Osteocyte (in vitro differentiated cells): Measurements from ENCODE around the gene DCDC2C. TPM values are rescaled to one million over a fixed set of nuclear protein-coding genes. Genes with fewer than 3 reads are reported as not detected.

Experiments used
- DNase-seq: peaks from one replicate; pipeline ENCODE4 v3.0.0; 2021; ENCODE audit warnings: mixed read lengths; ENCODE audit not compliant: unreplicated experiment; ENCODE audit errors: extremely low spot score
- H3K27ac Mint-ChIP-seq: one replicate; pipeline ENCODE4 v1.8.0; 2021; ENCODE audit warnings: mild to moderate bottlenecking, mixed read lengths; ENCODE audit not compliant: unreplicated experiment
- H3K27me3 Mint-ChIP-seq: one replicate; pipeline ENCODE4 v1.8.0; 2021; ENCODE audit warnings: mixed read lengths; ENCODE audit not compliant: unreplicated experiment
- H3K36me3 Mint-ChIP-seq: one replicate; pipeline ENCODE4 v1.8.0; 2021; ENCODE audit warnings: mixed read lengths; ENCODE audit not compliant: unreplicated experiment
- H3K4me1 Mint-ChIP-seq: one replicate; pipeline ENCODE4 v1.8.0; 2021; ENCODE audit warnings: mixed read lengths; ENCODE audit not compliant: unreplicated experiment
- H3K4me3 Mint-ChIP-seq: one replicate; pipeline ENCODE4 v1.8.0; 2021; ENCODE audit warnings: mild to moderate bottlenecking, moderate library complexity, mixed read lengths; ENCODE audit not compliant: unreplicated experiment
- H3K9me3 Mint-ChIP-seq: one replicate; pipeline ENCODE4 v1.8.0; 2021; ENCODE audit warnings: mixed read lengths; ENCODE audit not compliant: unreplicated experiment
- CTCF ChIP-seq: fragments of 200-600 bp; sonication (generic); IDR thresholded peaks from 2 replicates; pipeline ENCODE4 v1.5.0; 2021; ENCODE audit warnings: antibody characterized with exemption, mild to moderate bottlenecking, moderate library complexity
- total RNA-seq: library from RNA; stranded (reverse); gene quantifications from 2 replicates; pipeline ENCODE4 v1.2.1, GENCODE V29; 2021

The DCDC2C gene
- total RNA-seq, 1 donor from 2014 or later: not detected

- H3K4me1 Mint-ChIP-seq: no peaks in the 10 kb centered on the region
- H3K9me3 Mint-ChIP-seq: no peaks in the 10 kb centered on the region
- no peak overlapping the region for H3K27ac Mint-ChIP-seq
- H3K27me3 Mint-ChIP-seq: no peaks in the 10 kb centered on the region
- H3K4me3 Mint-ChIP-seq: no peak overlapping the region
- no peak for TF ChIP-seq CTCF
- no peaks in the 10 kb centered on the region for H3K36me3 Mint-ChIP-seq
- DNase-seq: no peak
These were observed 164.1 kb downstream of the DCDC2C start for GRCh38 chr2:3867469-3867868.

GRCh38 chr2:3868012-3868805 lies 164.8 kb downstream of the DCDC2C start:
- no peaks in the 10 kb centered on the region for H3K9me3 Mint-ChIP-seq
- no peaks in the 10 kb centered on the region for H3K27me3 Mint-ChIP-seq
- H3K36me3 Mint-ChIP-seq: no peaks in the 10 kb centered on the region
- DNase-seq: no peak
- TF ChIP-seq CTCF: no peak
- no peak overlapping the region for H3K27ac Mint-ChIP-seq
- no peaks in the 10 kb centered on the region for H3K4me1 Mint-ChIP-seq
- no peak overlapping the region for H3K4me3 Mint-ChIP-seq

GRCh38 chr2:3870222-3870621 lies 166.8 kb downstream of the DCDC2C start:
- no peak overlapping the region for H3K27ac Mint-ChIP-seq

GRCh38 chr2:3871002-3871401 lies 167.6 kb downstream of the DCDC2C start:
- Mint-ChIP-seq H3K9me3 (no peaks in the 10 kb centered on the region), H3K27me3 (no peaks in the 10 kb centered on the region), H3K4me3 (no peak overlapping the region), H3K27ac (no peak overlapping the region), H3K4me1 (no peaks in the 10 kb centered on the region), H3K36me3 (no peaks in the 10 kb centered on the region)
- no peak for DNase-seq
- TF ChIP-seq CTCF: no peak

More at GRCh38 chr2:3870222-3870621, 166.8 kb downstream of the DCDC2C start:
- H3K9me3 Mint-ChIP-seq: no peaks in the 10 kb centered on the region
- H3K4me3 Mint-ChIP-seq: no peak overlapping the region
- H3K4me1 Mint-ChIP-seq: no peaks in the 10 kb centered on the region
- H3K36me3 Mint-ChIP-seq: no peaks in the 10 kb centered on the region
- H3K27me3 Mint-ChIP-seq: no peaks in the 10 kb centered on the region
- no peak for DNase-seq
- no peak for TF ChIP-seq CTCF

- Mint-ChIP-seq H3K4me3 (no peak overlapping the region), H3K36me3 (no peaks in the 10 kb centered on the region), H3K9me3 (no peaks in the 10 kb centered on the region), H3K27ac (no peak overlapping the region), H3K27me3 (no peaks in the 10 kb centered on the region), H3K4me1 (no peaks in the 10 kb centered on the region)
- DNase-seq: no peak
- TF ChIP-seq CTCF: no peak
These were observed 169.1 kb downstream of the DCDC2C start for GRCh38 chr2:3872451-3872850.
